HK-2 (cell line): ENCODE results near the gene UBA6.

Experiments used
- DNase-seq: peaks from one replicate; pipeline ENCODE4 v3.0.0-alpha.2; 2018; ENCODE audit not compliant: unreplicated experiment

Gene UBA6

GRCh38 chr4:67576059-67576466 lies 124.9 kb downstream of the UBA6 start:
- no peak for DNase-seq

GRCh38 chr4:67575232-67576058 lies 125.5 kb downstream of the UBA6 start:
- no peak for DNase-seq

GRCh38 chr4:67573193-67573592 lies 127.8 kb downstream of the UBA6 start:
- DNase-seq: no peak

GRCh38 chr4:67571975-67572374 lies 129.0 kb downstream of the UBA6 start:
- DNase-seq: no peak

GRCh38 chr4:67570537-67570936 lies 130.4 kb downstream of the UBA6 start:
- DNase-seq: no peak

- DNase-seq: no peak
Observed at GRCh38 chr4:67568820-67569219, 132.1 kb downstream of the UBA6 start.

GRCh38 chr4:67566335-67566734 lies 134.6 kb downstream of the UBA6 start:
- DNase-seq: no peak

- no peak for DNase-seq
Observed at GRCh38 chr4:67565284-67565683, 135.7 kb downstream of the UBA6 start.
